H1 (cell line): ENCODE measurements around the gene TIGD1. TPM values are rescaled to one million over a fixed set of nuclear protein-coding genes. Genes with fewer than 3 reads are reported as not detected.

ENCODE experiments used
- CTCF ChIA-PET: fragments of 300-600 bp; sonication (Branson Sonifier 250); formaldehyde crosslinking; loops from one replicate; lab custom pipeline; 2021; ENCODE audit not compliant: partially characterized antibody; lab: Charles Lee
- POLR2A ChIA-PET: fragments of 300-600 bp; sonication (Branson Sonifier 250); formaldehyde crosslinking; loops from one replicate; lab custom pipeline; 2021; ENCODE audit warnings: inconsistent platforms; ENCODE audit not compliant: partially characterized antibody; lab: Charles Lee
- DNase-seq, 2 experiments: peaks; one replicate each; pipeline versions ENCODE4 v3.0.0 to v3.0.0-alpha.2; 2010 to 2022; ENCODE audit warnings: low spot score in 2 of 2, low read depth in 1 of 2, mixed read lengths in 1 of 2
- FAIRE-seq: peaks from 2 replicates; lab custom pipeline; 2011; peaks lifted over from hg19 to GRCh38; lab: Jason Lieb, UNC
- H2AFZ ChIP-seq: 2 replicates; pipeline ENCODE4 v1.8.1; 2012; ENCODE audit warnings: low read length, inconsistent platforms
- H2AK5ac ChIP-seq: 2 replicates; pipeline ENCODE4 v1.6.1; 2013; ENCODE audit warnings: low read depth, low read length
- H2BK120ac ChIP-seq: replicated peaks from 2 replicates; pipeline ENCODE3; 2013; ENCODE audit warnings: low read depth, low read length, inconsistent platforms
- H2BK12ac ChIP-seq: 2 replicates; pipeline ENCODE4 v1.6.1; 2013; ENCODE audit warnings: low read depth, low read length
- H2BK15ac ChIP-seq: 2 replicates; pipeline ENCODE4 v1.6.1; 2013; ENCODE audit warnings: low read length
- H2BK20ac ChIP-seq: 2 replicates; pipeline ENCODE4 v1.6.1; 2013; ENCODE audit warnings: low read length
- H2BK5ac ChIP-seq: 2 replicates; pipeline ENCODE4 v1.6.1; 2013; ENCODE audit warnings: low read depth, low read length
- H3K14ac ChIP-seq: 2 replicates; pipeline ENCODE4 v1.6.1; 2013; ENCODE audit warnings: inconsistent platforms; ENCODE audit not compliant: insufficient read length
- H3K18ac ChIP-seq: 2 replicates; pipeline ENCODE4 v1.6.1; 2013; ENCODE audit warnings: low read length; ENCODE audit errors: extremely low read depth
- H3K23ac ChIP-seq: 2 replicates; pipeline ENCODE4 v1.6.1; 2013; ENCODE audit warnings: inconsistent platforms; ENCODE audit not compliant: insufficient read length
- H3K23me2 ChIP-seq: 2 replicates; pipeline ENCODE4 v1.6.1; 2013; ENCODE audit warnings: low read depth, low read length
- H3K27ac ChIP-seq: 2 replicates; pipeline ENCODE4 v1.6.1; 2011; ENCODE audit warnings: low read depth, low read length, inconsistent platforms
- H3K27me3 ChIP-seq, 4 experiments: replicated peaks in 1 of 4; 1 replicate in 1 of 4; 2 replicates in 3 of 4; pipeline versions ENCODE4 v1.6.1 to v1.8.1; 2011 to 2013; ENCODE audit warnings: low read length in 3 of 4, mild to moderate bottlenecking in 3 of 4, inconsistent platforms in 2 of 4, mixed read lengths in 2 of 4, moderate library complexity in 1 of 4; ENCODE audit not compliant: control insufficient read depth in 3 of 4, insufficient read depth in 3 of 4; ENCODE audit errors: extremely low read depth in 1 of 4
- H3K36me3 ChIP-seq, 4 experiments: 2 replicates each; pipeline versions ENCODE4 v1.6.1 to v1.8.1; 2011 to 2013; ENCODE audit warnings: mild to moderate bottlenecking in 4 of 4, low read length in 3 of 4, moderate library complexity in 2 of 4, control low read depth in 1 of 4, inconsistent platforms in 1 of 4; ENCODE audit not compliant: insufficient read depth in 4 of 4, control insufficient read depth in 2 of 4
- H3K4ac ChIP-seq: replicated peaks from 2 replicates; pipeline ENCODE3; 2013; ENCODE audit warnings: low read length, low read depth, mixed read lengths, inconsistent platforms; ENCODE audit not compliant: insufficient read length
- H3K4me1 ChIP-seq, 4 experiments: replicated peaks in 1 of 4; 1 replicate in 1 of 4; 2 replicates in 3 of 4; pipeline versions ENCODE4 v1.6.1 to v1.8.1; 2011 to 2013; ENCODE audit warnings: low read length in 3 of 4, inconsistent platforms in 2 of 4, mixed read lengths in 1 of 4; ENCODE audit not compliant: insufficient read depth in 4 of 4, control insufficient read depth in 3 of 4
- H3K4me2 ChIP-seq, 2 experiments: 2 replicates each; pipeline versions ENCODE4 v1.6.1 to v1.8.1; 2011 to 2013; ENCODE audit warnings: low read depth in 2 of 2, low read length in 2 of 2, control low read depth in 1 of 2, inconsistent platforms in 1 of 2, mild to moderate bottlenecking in 1 of 2; ENCODE audit not compliant: insufficient read depth in 1 of 2
- H3K4me3 ChIP-seq, 4 experiments: fragments of 200-600, 300-600 bp in 1 of 4; sonication (generic), shearing (Covaris generic), sonication (Bioruptor Twin) in 1 of 4; 2 replicates each; pipeline versions ENCODE4 v1.5.1 to v1.8.1; 2011 to 2016; ENCODE audit warnings: low read length in 4 of 4, low read depth in 3 of 4, control low read depth in 2 of 4, inconsistent platforms in 2 of 4, mild to moderate bottlenecking in 2 of 4, mixed read lengths in 1 of 4, moderate library complexity in 1 of 4; ENCODE audit not compliant: insufficient read depth in 2 of 4; ENCODE audit errors: extremely low read depth in 1 of 4
- H3K56ac ChIP-seq: replicated peaks from 2 replicates; pipeline ENCODE3; 2013; ENCODE audit warnings: low read depth, mild to moderate bottlenecking, mixed read lengths, low read length, inconsistent platforms; ENCODE audit not compliant: insufficient read length
- H3K79me1 ChIP-seq: 2 replicates; pipeline ENCODE4 v1.6.1; 2013; ENCODE audit warnings: low read depth, low read length, control low read depth
- H3K79me2 ChIP-seq, 2 experiments: 2 replicates each; pipeline versions ENCODE4 v1.6.1 to v1.8.1; 2012 to 2013; ENCODE audit warnings: low read length in 2 of 2, mild to moderate bottlenecking in 2 of 2, inconsistent platforms in 1 of 2; ENCODE audit not compliant: insufficient read depth in 2 of 2, control insufficient read depth in 1 of 2
- H3K9ac ChIP-seq, 4 experiments: replicated peaks in 1 of 4; 1 replicate in 1 of 4; 2 replicates in 3 of 4; pipeline versions ENCODE4 v1.6.1 to v1.8.1; 2011 to 2013; ENCODE audit warnings: low read depth in 3 of 4, low read length in 3 of 4, control low read depth in 2 of 4, mild to moderate bottlenecking in 2 of 4, moderate library complexity in 2 of 4, inconsistent platforms in 1 of 4; ENCODE audit errors: extremely low read depth in 1 of 4
- H3K9me3 ChIP-seq, 2 experiments: 2 replicates each; pipeline versions ENCODE4 v1.6.1 to v1.8.1; 2012 to 2013; ENCODE audit warnings: mild to moderate bottlenecking in 2 of 2, moderate library complexity in 2 of 2, control low read depth in 1 of 2, inconsistent platforms in 1 of 2, low read depth in 1 of 2, low read length in 1 of 2, mixed read lengths in 1 of 2; ENCODE audit not compliant: insufficient read depth in 2 of 2
- H4K20me1 ChIP-seq, 2 experiments: replicated peaks in 1 of 2; 2 replicates each; pipeline versions ENCODE3 to v1.8.1; 2011 to 2013; ENCODE audit warnings: inconsistent platforms in 2 of 2, low read length in 2 of 2, mild to moderate bottlenecking in 1 of 2; ENCODE audit not compliant: insufficient read depth in 2 of 2, control insufficient read depth in 1 of 2
- H4K5ac ChIP-seq: 2 replicates; pipeline ENCODE4 v1.6.1; 2013; ENCODE audit warnings: low read length, low read depth, mixed read lengths, inconsistent platforms; ENCODE audit not compliant: insufficient read length
- H4K8ac ChIP-seq: 2 replicates; pipeline ENCODE4 v1.8.0; 2013; ENCODE audit warnings: mild to moderate bottlenecking, moderate library complexity, low read length, inconsistent platforms; ENCODE audit not compliant: insufficient read depth; ENCODE audit errors: extremely low read depth
- H4K91ac ChIP-seq: replicated peaks from 2 replicates; pipeline ENCODE3; 2013; ENCODE audit warnings: low read length, mixed read lengths, inconsistent platforms; ENCODE audit not compliant: insufficient read length
- ASH2L ChIP-seq: fragments of 200-600, 300-600 bp; sonication (generic); IDR thresholded peaks from one replicate; pipeline ENCODE4 v1.7.1; 2017; ENCODE audit warnings: low read length
- CHD2 ChIP-seq: IDR thresholded peaks from 2 replicates; pipeline ENCODE4 v1.6.1; 2012; ENCODE audit warnings: low read length, improper control_type of control experiment
- CREB1 ChIP-seq: IDR thresholded peaks from 2 replicates; pipeline ENCODE4 v1.6.1; 2012; ENCODE audit warnings: inconsistent platforms
- E2F6 ChIP-seq: IDR thresholded peaks from 2 replicates; pipeline ENCODE4 v1.6.1; 2012; ENCODE audit warnings: inconsistent platforms
- EZH2 ChIP-seq: fragments of 200-600 bp; sonication (generic); IDR thresholded peaks from 2 replicates; pipeline ENCODE4 v1.7.1; 2012; ENCODE audit warnings: low read depth, mild to moderate bottlenecking, moderate library complexity, low read length, inconsistent platforms; ENCODE audit not compliant: severe bottlenecking
- GABPA ChIP-seq: IDR thresholded peaks from 2 replicates; pipeline ENCODE4 v1.6.1; 2011; ENCODE audit warnings: mild to moderate bottlenecking, low read length, moderate library complexity, borderline replicate concordance; ENCODE audit not compliant: insufficient read depth
- HDAC6 ChIP-seq: IDR thresholded peaks from one replicate; pipeline ENCODE4 v1.7.1; 2012; ENCODE audit warnings: low read depth, mild to moderate bottlenecking, inconsistent platforms, low read length, moderate library complexity
- KDM4A ChIP-seq: IDR thresholded peaks from one replicate; pipeline ENCODE4 v1.7.1; 2012; ENCODE audit warnings: low read depth, mild to moderate bottlenecking, moderate library complexity, low read length, inconsistent platforms; ENCODE audit not compliant: severe bottlenecking
- KDM5A ChIP-seq: fragments of 200-600 bp; IDR thresholded peaks from 2 replicates; pipeline ENCODE4 v1.7.1; 2012; ENCODE audit warnings: mild to moderate bottlenecking, low read length, inconsistent platforms, mixed read lengths
- NRF1 ChIP-seq: IDR thresholded peaks from 2 replicates; pipeline ENCODE4 v1.6.1; 2011; ENCODE audit warnings: mild to moderate bottlenecking, low read depth, low read length, improper control_type of control experiment
- SAP30 ChIP-seq: fragments of 300-600 bp; sonication (generic); IDR thresholded peaks from 2 replicates; pipeline ENCODE4 v1.7.1; 2012; ENCODE audit warnings: low read length, moderate library complexity, mild to moderate bottlenecking, inconsistent platforms; ENCODE audit not compliant: insufficient read depth, insufficient replicate concordance
- SP2 ChIP-seq: IDR thresholded peaks from 2 replicates; pipeline ENCODE4 v1.6.1; 2012; ENCODE audit warnings: mild to moderate bottlenecking, low read length, inconsistent platforms
- SRF ChIP-seq: IDR thresholded peaks from 2 replicates; pipeline ENCODE4 v1.6.1; 2011; ENCODE audit warnings: mild to moderate bottlenecking, low read depth, low read length, moderate library complexity
- TBP ChIP-seq: IDR thresholded peaks from 2 replicates; pipeline ENCODE4 v1.6.1; 2011; ENCODE audit warnings: low read depth, low read length, improper control_type of control experiment
- TEAD4 ChIP-seq: IDR thresholded peaks from 2 replicates; pipeline ENCODE4 v1.6.1; 2012; ENCODE audit warnings: low read depth, low read length, inconsistent platforms, mixed read lengths
- WGBS, 2 experiments: shearing (Covaris generic) in 1 of 2; methylation state at CpG; one replicate each; pipeline versions ENCODE4 v1.1.6 to v1.1.7; 2013 to 2015; ENCODE audit warnings: low lambda C conversion rate in 2 of 2, mixed read lengths in 2 of 2, inconsistent platforms in 1 of 2, low coverage in 1 of 2, missing lambda C conversion rate in 1 of 2; ENCODE audit not compliant: insufficient replicate concordance in 2 of 2, insufficient coverage in 1 of 2, insufficient read length in 1 of 2; ENCODE audit errors: extremely low coverage in 1 of 2, missing lambda C conversion rate in 1 of 2; 5-methylcytosine and 5-hydroxymethylcytosine counted together
- polyA plus RNA-seq, 7 experiments: library from polyadenylated mRNA; depleted of rRNA in 3 of 7; stranded (reverse) in 5 of 7; unstranded in 2 of 7; fragments of >200 nt in 5 of 7; fragments of 200-250 nt in 2 of 7; gene quantifications; 1 replicate in 5 of 7; 2 replicates in 1 of 7; 4 replicates in 1 of 7; pipeline versions ENCODE4 v1.2.1 to v1.2.3, GENCODE V29; 2011 to 2013; ENCODE audit warnings: missing spikeins in 2 of 7, mixed read lengths in 2 of 7
- total RNA-seq: library from RNA; stranded (reverse); fragmentation: NEBNext Ultra II Directional; extraction: Animal tissue kit (Norgen Biotek cat#: 25700); gene quantifications from 2 replicates; pipeline ENCODE4 v1.2.1, GENCODE V29; 2021

TIGD1 gene
- total and polyA plus RNA-seq, 2 of the 8 experiments (the other 6 are each of a cell fraction or from before 2014, with no cell fraction given): 4.7 to 8.3 TPM

DNA sequence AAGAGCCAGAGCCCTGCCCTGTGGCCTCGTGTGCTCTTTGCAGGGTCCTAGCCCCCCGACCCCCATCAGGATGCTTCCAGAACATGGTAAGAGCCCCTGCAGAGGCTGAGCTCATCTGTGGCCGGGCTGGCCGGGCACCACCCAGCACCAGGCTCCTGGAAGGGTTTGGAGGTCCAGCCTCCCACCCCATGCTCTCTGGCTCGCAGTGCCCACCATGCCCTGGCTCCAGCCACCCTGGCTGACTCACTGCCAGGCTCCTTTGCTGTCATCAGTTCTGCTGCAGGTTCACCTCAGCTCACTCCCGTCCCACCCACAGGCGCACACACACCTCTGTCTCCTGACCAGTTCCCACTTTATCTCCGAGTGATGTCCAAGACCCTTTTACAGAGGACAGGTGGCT lies 37.7 kb upstream of the TIGD1 start:
- Histone ChIP-seq H3K23ac (no peak overlapping the region), H3K4me2 (no peak overlapping the region), H3K27me3 (no peaks in the 10 kb centered on the region), H3K23me2 (no peaks in the 10 kb centered on the region), H4K20me1 (peaks cover 0 to 1% of the 10 kb centered on the region in 2 experiments), H3K36me3 (no peaks in the 10 kb centered on the region; a peak in 1 of 8 replicates), H4K8ac (no peak overlapping the region), H3K4me1 (peaks cover 0 to 9% (median 0%) of the 10 kb centered on the region in 4 experiments; a peak in 2 of 7 replicates), H3K4me3 (no peak overlapping the region), H3K14ac (no peak overlapping the region), H3K18ac (no peak overlapping the region), H2BK5ac (no peak overlapping the region), H2BK20ac (no peak overlapping the region), H3K79me2 (no peaks in the 10 kb centered on the region), H2BK15ac (no peak overlapping the region), H4K5ac (no peak overlapping the region), H3K9ac (no peak overlapping the region), H3K9me3 (no peaks in the 10 kb centered on the region), H2AK5ac (no peak overlapping the region), H3K27ac (no peak overlapping the region), H2BK12ac (0 out of 2 replicates have a peak overlapping the region, but pooled peaks have one; percentile 95), H2BK120ac (no peak overlapping the region), H3K4ac (no peak overlapping the region), H4K91ac (no peak overlapping the region), H3K79me1 (no peaks in the 10 kb centered on the region; the same call in none of the 2 replicates), H2AFZ (no peak overlapping the region), H3K56ac (no peak overlapping the region)
- POLR2A ChIA-PET: no interaction called here
- DNase-seq (no peak), FAIRE-seq (no peak)
- 81% methylated on average over 6 of the region's 8 CpGs; no CpG with 5 or more reads in 1 of the 2 experiments for WGBS, 2 experiments
- CTCF ChIA-PET: interaction anchor here (0.8 kb wide), 1 partner anchor 35 kb away, joined by 3 read pairs; no protein-coding TSS in a partner anchor
- TF ChIP-seq NRF1 (no peak), CHD2 (no peak), KDM4A (no peak), SAP30 (no peak), SRF (no peak), EZH2 (no peak), CREB1 (no peak), ASH2L (no peak), E2F6 (no peak), SP2 (no peak), KDM5A (no peak), GABPA (no peak), TEAD4 (no peak), HDAC6 (no peak), TBP (no peak)
